ENCODE measurements around the gene VPS51. TPM values are rescaled to one million over a fixed set of nuclear protein-coding genes. Genes with fewer than 3 reads are reported as not detected.

VPS51 gene
- total RNA-seq, 1 donor from 2014 or later = 92.2 TPM

- Histone ChIP-seq H3K4me3 (no peak overlapping the region), H3K27me3 (ENCODE audit: low read depth) (no peaks in the 10 kb centered on the region), H3K9me3 (replicated peaks) (no peaks in the 10 kb centered on the region), H3K36me3 (peaks cover 54% of the 10 kb centered on the region), H3K27ac (replicated peaks) (no peak overlapping the region), H3K4me1 (peaks cover 70% of the 10 kb centered on the region)
- DNase-seq = no peak
- intact Hi-C loops (cut with micrococcal nuclease) = no loop called here
- TF ChIP-seq CTCF (IDR thresholded peaks at IDR 0.05; ENCODE audit: borderline replicate concordance) = no peak
Measured at GRCh38 chr11:65119670-65119995, 23.6 kb downstream of the VPS51 start.

DNA sequence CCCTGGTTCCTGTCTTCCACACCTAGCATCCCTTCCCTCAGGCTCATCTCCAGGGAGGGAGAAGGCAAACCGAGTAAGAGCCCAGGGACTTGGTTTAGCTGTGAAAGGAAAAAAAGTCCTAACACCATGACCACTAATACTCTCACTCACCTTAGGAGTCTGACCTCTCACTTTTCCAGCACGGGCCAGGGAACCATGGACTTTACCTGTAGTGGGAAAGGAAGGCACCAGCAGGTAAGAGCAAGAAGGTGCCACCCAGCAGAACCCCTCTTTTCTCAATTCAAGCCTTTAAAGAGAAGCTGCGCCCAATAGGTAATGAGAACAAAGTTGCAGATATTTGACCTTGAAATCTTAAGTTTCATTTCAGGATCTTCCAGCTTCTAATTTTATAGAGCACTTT, 24.8 kb downstream of the VPS51 start:
- no peaks in the 10 kb centered on the region for H3K27me3 ChIP-seq (ENCODE audit: low read depth)
- H3K36me3 ChIP-seq = peaks cover 54% of the 10 kb centered on the region
- TF ChIP-seq CTCF (IDR thresholded peaks at IDR 0.05; ENCODE audit: borderline replicate concordance) = no peak
- H3K4me3 ChIP-seq = peak overlapping the region; percentile 92
- H3K4me1 ChIP-seq = peaks cover 60% of the 10 kb centered on the region
- intact Hi-C loops (cut with micrococcal nuclease) = no loop called here
- H3K9me3 ChIP-seq (replicated peaks) = no peaks in the 10 kb centered on the region
- peak overlapping the region; percentile 92 for H3K27ac ChIP-seq (replicated peaks)
- DNase-seq = no peak

DNA sequence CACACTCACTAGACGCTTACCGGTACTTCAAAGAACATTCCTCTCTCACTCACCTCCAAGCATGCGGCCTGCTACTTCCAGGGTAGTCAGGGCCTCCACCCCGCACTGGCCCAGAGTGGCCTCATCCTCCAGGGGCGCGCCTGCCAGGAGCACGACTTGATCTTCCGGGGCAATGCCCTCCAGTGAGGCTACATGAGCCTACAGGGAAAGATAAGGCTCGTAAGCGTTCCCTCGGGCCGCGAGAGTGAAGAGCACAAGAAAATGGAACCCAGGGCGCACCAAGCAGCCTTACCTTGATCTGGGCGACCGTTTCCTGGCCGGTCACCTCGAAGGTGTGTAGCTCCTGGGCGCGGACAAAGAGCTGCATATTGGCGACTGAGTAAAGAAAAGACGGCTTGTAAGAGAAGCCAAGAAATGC, 25.4 kb downstream of the VPS51 start:
- peak overlapping the region; percentile 92 for H3K4me3 ChIP-seq
- no peak for TF ChIP-seq CTCF (IDR thresholded peaks at IDR 0.05; ENCODE audit: borderline replicate concordance)
- peak; percentile 17 for DNase-seq
- intact Hi-C loops (cut with micrococcal nuclease) = no loop called here
- H3K4me1 ChIP-seq = peaks cover 54% of the 10 kb centered on the region
- H3K9me3 ChIP-seq (replicated peaks) = no peaks in the 10 kb centered on the region
- H3K36me3 ChIP-seq = peaks cover 58% of the 10 kb centered on the region
- no peaks in the 10 kb centered on the region for H3K27me3 ChIP-seq (ENCODE audit: low read depth)
- peak overlapping the region; percentile 92 for H3K27ac ChIP-seq (replicated peaks)

DNA sequence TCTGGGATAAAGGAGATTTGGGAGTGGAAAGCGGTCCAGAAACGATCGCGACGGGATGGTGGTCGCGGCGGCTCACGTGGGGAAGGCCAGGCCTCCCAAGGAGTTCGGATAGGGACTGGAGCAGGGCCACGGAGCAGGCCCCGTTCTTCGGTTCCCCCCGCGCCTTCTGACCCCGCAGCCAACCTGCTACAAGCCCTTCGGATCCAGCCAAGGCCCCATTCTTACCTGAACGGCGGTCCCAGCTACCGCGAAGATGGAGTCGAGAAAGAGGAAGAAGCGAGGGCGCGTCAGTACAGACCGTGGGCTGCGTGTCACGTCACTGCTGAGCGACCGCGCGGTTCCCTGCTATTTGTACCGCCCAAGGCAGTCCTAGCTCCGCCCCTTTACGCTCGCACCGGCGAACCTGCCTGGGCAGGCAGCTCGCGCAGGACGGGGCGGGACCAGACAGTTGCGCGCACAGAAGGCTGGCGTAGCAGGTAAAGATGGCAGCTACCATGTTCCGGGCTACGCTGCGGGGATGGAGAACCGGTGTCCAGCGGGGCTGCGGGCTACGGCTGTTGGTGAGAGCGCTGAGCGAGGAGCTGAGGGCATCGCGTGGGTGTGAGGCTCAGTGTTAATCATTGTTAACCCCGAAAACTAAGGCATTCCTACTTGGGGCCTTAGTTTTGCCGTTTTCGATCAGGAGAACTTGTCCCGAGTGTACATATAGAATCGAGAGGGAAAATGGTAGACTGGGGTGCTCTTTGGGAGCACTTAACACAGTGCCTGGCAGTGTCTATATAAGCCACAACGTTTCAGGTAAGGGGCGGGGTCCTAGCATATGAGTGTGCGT, 26.1 kb downstream of the VPS51 start, which contains the start of the genes FAU and MRPL49:
FAU (minus strand) TSS at position 270 of the 832 bp plus-strand sequence. CDS start 321 bp downstream, outside the sequence.
MRPL49 (plus strand) TSS at position 457 of the 832 bp plus-strand sequence; CDS start at position 483, 26 bp downstream.
- Histone ChIP-seq H3K9me3 (replicated peaks) (no peaks in the 10 kb centered on the region), H3K4me1 (peaks cover 48% of the 10 kb centered on the region), H3K4me3 (peak within 1 kb of the TSS; percentile 92), H3K27me3 (ENCODE audit: low read depth) (no peaks in the 10 kb centered on the region), H3K27ac (replicated peaks) (peak within 1 kb of the TSS; percentile 92), H3K36me3 (peaks cover 65% of the 10 kb centered on the region)
- intact Hi-C loops (cut with micrococcal nuclease) = no loop called here
- peak; percentile 98 for DNase-seq
- TF ChIP-seq CTCF (IDR thresholded peaks at IDR 0.05; ENCODE audit: borderline replicate concordance) = no peak

- H3K27me3 ChIP-seq (ENCODE audit: low read depth) = no peaks in the 10 kb centered on the region
- intact Hi-C loops (cut with micrococcal nuclease) = no loop called here
- no peaks in the 10 kb centered on the region for H3K9me3 ChIP-seq (replicated peaks)
- no peak overlapping the region for H3K4me3 ChIP-seq
- peaks cover 73% of the 10 kb centered on the region for H3K36me3 ChIP-seq
- DNase-seq = no peak
- TF ChIP-seq CTCF (IDR thresholded peaks at IDR 0.05; ENCODE audit: borderline replicate concordance) = no peak
- peaks cover 37% of the 10 kb centered on the region for H3K4me1 ChIP-seq
- H3K27ac ChIP-seq (replicated peaks) = no peak overlapping the region
Measured at GRCh38 chr11:65124480-65125196, 28.6 kb downstream of the VPS51 start.

Measured in left ventricle myocardium inferior (tissue), 1 donor.